IMR-90 (cell line): ENCODE measurements around the gene SRCIN1. TPM values are rescaled to one million over a fixed set of nuclear protein-coding genes. Genes with fewer than 3 reads are reported as not detected.

Source experiments
- ATAC-seq: fragments of 200-7000 bp; cut with Tn5 transposase; 2 replicates; pipeline ENCODE4 v1.9.1; 2020; ENCODE audit warnings: low read depth, mild to moderate bottlenecking, moderate library complexity
- BruUV-seq: library from RNA; stranded (reverse); fragments of 400-500 nt; replicated peaks from 2 replicates; lab custom pipeline; 2021; lab: Mats Ljungman, UMichigan
- CTCF ChIA-PET: fragments of 300-600 bp; formaldehyde crosslinking; extraction: SDS; loops from one replicate; lab custom pipeline; 2021; ENCODE audit warnings: antibody characterized with exemption; lab: Yijun Ruan, JAX
- POLR2A ChIA-PET: fragments of 300-600 bp; sonication (Branson Sonifier 250); formaldehyde crosslinking; loops from one replicate; lab custom pipeline; 2022; ENCODE audit warnings: antibody characterized with exemption; ENCODE audit not compliant: unreplicated experiment; lab: Charles Lee
- DNase-seq: peaks from one replicate; pipeline ENCODE4 v3.0.0; 2013
- H2AFZ ChIP-seq: replicated peaks from 2 replicates; pipeline ENCODE3; 2013; ENCODE audit warnings: low read length, mild to moderate bottlenecking; ENCODE audit not compliant: poor library complexity
- H2AK5ac ChIP-seq: 2 replicates; pipeline ENCODE4 v1.6.1; 2013; ENCODE audit warnings: low read depth, low read length, inconsistent platforms
- H2AK9ac ChIP-seq: replicated peaks from 2 replicates; pipeline ENCODE3; 2013; ENCODE audit warnings: mild to moderate bottlenecking, low read depth, low read length, moderate library complexity; ENCODE audit not compliant: poor library complexity
- H2BK120ac ChIP-seq: 2 replicates; pipeline ENCODE4 v1.6.1; 2013; ENCODE audit warnings: low read depth, low read length, inconsistent platforms
- H2BK15ac ChIP-seq: 3 replicates; pipeline ENCODE4 v1.6.1; 2013; ENCODE audit warnings: low read depth, low read length, inconsistent platforms
- H2BK20ac ChIP-seq: 2 replicates; pipeline ENCODE4 v1.6.1; 2013; ENCODE audit warnings: low read depth, mild to moderate bottlenecking, inconsistent platforms, low read length, moderate library complexity
- H2BK5ac ChIP-seq: 2 replicates; pipeline ENCODE4 v1.6.1; 2013; ENCODE audit warnings: mild to moderate bottlenecking, low read depth, low read length, inconsistent platforms; ENCODE audit not compliant: poor library complexity, severe bottlenecking
- H3K14ac ChIP-seq: replicated peaks from 2 replicates; pipeline ENCODE4 v1.6.1; 2013; ENCODE audit warnings: low read depth, low read length, inconsistent platforms
- H3K18ac ChIP-seq: 2 replicates; pipeline ENCODE4 v1.6.1; 2013; ENCODE audit warnings: low read depth, low read length, control low read depth
- H3K23ac ChIP-seq: 2 replicates; pipeline ENCODE4 v1.6.1; 2013; ENCODE audit warnings: low read depth, low read length, inconsistent platforms
- H3K27ac ChIP-seq: 2 replicates; pipeline ENCODE4 v1.5.1; 2013; ENCODE audit warnings: mild to moderate bottlenecking, control low read depth, low read length; ENCODE audit not compliant: insufficient read depth
- H3K27me3 ChIP-seq: 2 replicates; pipeline ENCODE4 v1.6.1; 2013; ENCODE audit warnings: low read length; ENCODE audit not compliant: control insufficient read depth, insufficient read depth
- H3K36me3 ChIP-seq: 2 replicates; pipeline ENCODE4 v1.6.1; 2013; ENCODE audit warnings: low read length, mixed read lengths; ENCODE audit not compliant: control insufficient read depth, insufficient read depth
- H3K4ac ChIP-seq: 2 replicates; pipeline ENCODE4 v1.6.1; 2013; ENCODE audit warnings: low read depth, low read length, inconsistent platforms
- H3K4me1 ChIP-seq: 2 replicates; pipeline ENCODE4 v1.6.1; 2013; ENCODE audit warnings: low read length, mixed read lengths; ENCODE audit not compliant: control insufficient read depth, insufficient read depth
- H3K4me2 ChIP-seq: 2 replicates; pipeline ENCODE4 v1.6.1; 2013; ENCODE audit warnings: low read depth, mild to moderate bottlenecking, control low read depth, low read length, moderate library complexity
- H3K4me3 ChIP-seq: 2 replicates; pipeline ENCODE4 v1.5.1; 2013; ENCODE audit warnings: low read depth, mild to moderate bottlenecking, control low read depth, low read length, moderate library complexity; ENCODE audit not compliant: insufficient read depth
- H3K56ac ChIP-seq: 2 replicates; pipeline ENCODE4 v1.6.1; 2013; ENCODE audit warnings: low read length, inconsistent platforms; ENCODE audit not compliant: insufficient read depth; ENCODE audit errors: extremely low read depth
- H3K79me1 ChIP-seq, 2 experiments: 2 replicates each; pipeline ENCODE4 v1.6.1; 2013; ENCODE audit warnings: low read length in 2 of 2, inconsistent platforms in 1 of 2, low read depth in 1 of 2
- H3K9ac ChIP-seq: 2 replicates; pipeline ENCODE4 v1.6.1; 2013; ENCODE audit warnings: low read depth, low read length, control low read depth
- H3K9me1 ChIP-seq: 2 replicates; pipeline ENCODE4 v1.6.1; 2013; ENCODE audit warnings: low read length, inconsistent platforms; ENCODE audit not compliant: insufficient read depth
- H3K9me3 ChIP-seq: 2 replicates; pipeline ENCODE4 v1.6.1; 2013; ENCODE audit warnings: low read length; ENCODE audit not compliant: control insufficient read depth, insufficient read depth
- H4K20me1 ChIP-seq: 2 replicates; pipeline ENCODE4 v1.6.1; 2013; ENCODE audit warnings: low read length, inconsistent platforms; ENCODE audit not compliant: insufficient read depth
- H4K5ac ChIP-seq: 2 replicates; pipeline ENCODE4 v1.6.1; 2013; ENCODE audit warnings: mild to moderate bottlenecking, low read depth, low read length, control low read depth
- H4K8ac ChIP-seq, 2 experiments: 2 replicates each; pipeline ENCODE4 v1.6.1; 2013; ENCODE audit warnings: low read depth in 2 of 2, low read length in 2 of 2, control low read depth in 1 of 2, inconsistent platforms in 1 of 2
- H4K91ac ChIP-seq: 2 replicates; pipeline ENCODE4 v1.6.1; 2013; ENCODE audit warnings: low read depth, low read length, inconsistent platforms; ENCODE audit not compliant: insufficient read depth
- CHD1 ChIP-seq: IDR thresholded peaks from 2 replicates; pipeline ENCODE4 v1.6.1; 2012; ENCODE audit warnings: low read depth, low read length, improper control_type of control experiment
- CTCF ChIP-seq: conservative IDR thresholded peaks from 2 replicates; pipeline ENCODE4 v1.5.1; 2012; ENCODE audit warnings: mild to moderate bottlenecking, low read depth, low read length, improper control_type of control experiment
- FOS ChIP-seq: fragments of 150-350 bp; IDR thresholded peaks from 2 replicates; pipeline ENCODE4 v1.6.1; 2016; ENCODE audit warnings: low read depth, low read length
- MAZ ChIP-seq: IDR thresholded peaks from 2 replicates; pipeline ENCODE4 v1.6.1; 2012; ENCODE audit warnings: low read depth, mild to moderate bottlenecking, low read length, improper control_type of control experiment, moderate library complexity, borderline replicate concordance
- MXI1 ChIP-seq: IDR thresholded peaks from 2 replicates; pipeline ENCODE4 v1.6.1; 2012; ENCODE audit warnings: low read depth, mild to moderate bottlenecking, low read length, moderate library complexity, borderline replicate concordance
- POLR2A ChIP-seq: IDR thresholded peaks from 2 replicates; pipeline ENCODE4 v1.6.1; 2012; ENCODE audit warnings: mild to moderate bottlenecking, low read depth, low read length
- RAD21 ChIP-seq: IDR thresholded peaks from 2 replicates; pipeline ENCODE4 v1.6.1; 2012; ENCODE audit warnings: low read length, improper control_type of control experiment
- SMC3 ChIP-seq: fragments of 150-350 bp; IDR thresholded peaks from 2 replicates; pipeline ENCODE4 v1.6.1; 2016; ENCODE audit warnings: low read depth, mild to moderate bottlenecking, antibody characterized with exemption, low read length, moderate library complexity
- WGBS, 2 experiments: methylation state at CpG; one replicate each; pipeline versions ENCODE4 v1.1.5 to v1.1.7; 2013; ENCODE audit warnings: missing lambda C conversion rate in 2 of 2; ENCODE audit not compliant: insufficient read length in 1 of 2; ENCODE audit errors: extremely low coverage in 2 of 2; 5-methylcytosine and 5-hydroxymethylcytosine counted together
- dilution Hi-C: fragments of 300-500 bp; cut with HindIII; formaldehyde crosslinking; loops from one replicate; pipeline ENCODE4 v1.14.3; 2018; ENCODE audit warnings: low sequenced_read_pairs; ENCODE audit not compliant: unreplicated experiment
- in situ Hi-C: fragments of 300-500 bp; cut with MboI; formaldehyde crosslinking; loops from 3 replicates; pipeline ENCODE4 v1.14.3; 2019; ENCODE audit warnings: low sequenced_read_pairs, inconsistent platforms, mixed read lengths
- intact Hi-C: fragments of 100-400 bp; cut with micrococcal nuclease; formaldehyde crosslinking; loops from 2 replicates; pipeline ENCODE4 v1.10.0; 2022
- polyA plus RNA-seq, 3 experiments: library from polyadenylated mRNA; depleted of rRNA; stranded (reverse); fragments of >200 nt; gene quantifications; 2 replicates each; pipeline ENCODE4 v1.2.3, GENCODE V29; 2012; ENCODE audit warnings: low replicate concordance in 1 of 3
- total RNA-seq: library from RNA; depleted of rRNA; stranded (reverse); fragments of >200 nt; gene quantifications from 2 replicates; pipeline ENCODE4 v1.2.3, GENCODE V29; 2012

SRCIN1 gene
- total and polyA plus RNA-seq, 2 of the 4 experiments (the other 2 are of a cell fraction): not detected

- H3K9ac ChIP-seq: no peak overlapping the region
- no peak overlapping the region for H2BK5ac ChIP-seq
- no peaks in the 10 kb centered on the region for H3K9me3 ChIP-seq
- H3K4me2 ChIP-seq: no peak overlapping the region
- H3K14ac ChIP-seq: no peak overlapping the region
- in situ Hi-C loops (no loop called here), intact Hi-C loops (loop anchor here (1.0 kb wide), 1 partner anchor 25 kb away; no protein-coding TSS in a partner anchor), dilution Hi-C loops (no loop called here)
- no peak overlapping the region for H3K27ac ChIP-seq
- no peak overlapping the region for H4K91ac ChIP-seq
- H2BK20ac ChIP-seq: no peak overlapping the region
- ATAC-seq (no peak), DNase-seq (no peak)
- no peak overlapping the region for H3K23ac ChIP-seq
- H4K20me1 ChIP-seq: no peaks in the 10 kb centered on the region
- ChIA-PET CTCF (interaction anchor here (0.6 to 1.6 kb wide), 3 partner anchors 21 to 127 kb away, joined by 3 to 8 read pairs (median 5); no protein-coding TSS in a partner anchor), POLR2A (no interaction called here)
- no peaks in the 10 kb centered on the region for H3K36me3 ChIP-seq
- peaks cover 35% of the 10 kb centered on the region for H3K27me3 ChIP-seq
- no peak overlapping the region for H2AK5ac ChIP-seq
- H4K8ac ChIP-seq: no peak overlapping the region
- no peaks in the 10 kb centered on the region for H3K4me1 ChIP-seq
- BruUV-seq: no TSS peak
- no peak for TF ChIP-seq MAZ
- TF ChIP-seq CHD1: no peak
- TF ChIP-seq SMC3: no peak
- TF ChIP-seq RAD21: no peak
- no peak for TF ChIP-seq FOS
- TF ChIP-seq MXI1: no peak
- TF ChIP-seq CTCF: no peak
- TF ChIP-seq POLR2A: no peak
- no peak overlapping the region for H2BK120ac ChIP-seq
- no peak overlapping the region for H2AK9ac ChIP-seq
- no peak overlapping the region for H3K4ac ChIP-seq
- H3K9me1 ChIP-seq: no peaks in the 10 kb centered on the region
- no peak overlapping the region for H2AFZ ChIP-seq
- no peak overlapping the region for H3K18ac ChIP-seq
- H3K79me1 ChIP-seq: no peaks in the 10 kb centered on the region
- no peak overlapping the region for H3K4me3 ChIP-seq
- H4K5ac ChIP-seq: no peak overlapping the region
- no CpG with 5 or more reads among the region's 4 CpGs for whole genome bisulfite sequencing, 2 experiments
- H2BK15ac ChIP-seq: no peak overlapping the region
- H3K56ac ChIP-seq: no peak overlapping the region
Observed at GRCh38 chr17:38536661-38537060, 69.1 kb downstream of the SRCIN1 start.
